Measurements from ENCODE around the gene RNU4-1.

The RNU4-1 gene

GRCh38 chr12:120287491-120287890 is 5.5 kb downstream of the RNU4-1 start:
- no peak for DNase-seq
- H2BK5ac ChIP-seq (ENCODE audit: low read depth, low read length, poor library complexity): peak overlapping the region; percentile 23
- H3K36me3 ChIP-seq (ENCODE audit: control insufficient read depth in 1 of 2, insufficient read depth in 2 of 2, low read length in 2 of 2): no peaks in the 10 kb centered on the region
- peaks cover 39% of the 10 kb centered on the region for H3K79me1 ChIP-seq (ENCODE audit: low read length)
- no peak overlapping the region for H3K4me2 ChIP-seq (ENCODE audit: low read length)
- peak overlapping the region; percentile 92 for H2BK12ac ChIP-seq (ENCODE audit: low read length)
- H3K23ac ChIP-seq (ENCODE audit: low read length): no peak overlapping the region
- no peak overlapping the region for H2AFZ ChIP-seq (ENCODE audit: insufficient read depth, low read length, poor library complexity)
- WGBS (ENCODE audit: extremely low coverage, insufficient coverage, insufficient read length): no CpG with 5 or more reads among the region's 12 CpGs
- no peak overlapping the region for H3K4me3 ChIP-seq (ENCODE audit: low read depth, low read length)
- H3K27ac ChIP-seq (ENCODE audit: low read depth, low read length): peak overlapping the region; percentile 92
- H4K8ac ChIP-seq (ENCODE audit: low read depth, low read length): peak overlapping the region; percentile 5
- H3K4ac ChIP-seq (ENCODE audit: low read depth, low read length): no peak overlapping the region
- no peaks in the 10 kb centered on the region for H3K27me3 ChIP-seq (ENCODE audit: insufficient read depth, low read length)
- peak overlapping the region; percentile 40 for H4K91ac ChIP-seq (ENCODE audit: low read depth, low read length)
- H3K18ac ChIP-seq (ENCODE audit: low read length): no peak overlapping the region
- H3K9ac ChIP-seq (ENCODE audit: low read length): no peak overlapping the region
- no peaks in the 10 kb centered on the region for H3K9me3 ChIP-seq (ENCODE audit: insufficient read depth, low read depth, low read length)
- peaks cover 18 to 24% of the 10 kb centered on the region in 2 experiments for H3K4me1 ChIP-seq (ENCODE audit: control insufficient read depth in 1 of 2, insufficient read depth in 2 of 2, low read length in 2 of 2)
- no peak overlapping the region for H2AK5ac ChIP-seq (ENCODE audit: low read length)
- peaks cover 3% of the 10 kb centered on the region for H3K79me2 ChIP-seq (ENCODE audit: control insufficient read depth, insufficient read depth, low read length, poor library complexity)
- H2BK120ac ChIP-seq (ENCODE audit: insufficient read depth, low read length, poor library complexity): peak overlapping the region; percentile 15
- H4K12ac ChIP-seq (ENCODE audit: low read depth, low read length): no peak overlapping the region
- H3K14ac ChIP-seq (ENCODE audit: low read length): peak overlapping the region; percentile 10

GRCh38 chr12:120286768-120287490 is 6.1 kb downstream of the RNU4-1 start:
- Histone ChIP-seq H3K27ac (ENCODE audit: low read depth, low read length) (peak overlapping the region; percentile 92), H4K12ac (ENCODE audit: low read depth, low read length) (no peak overlapping the region), H3K4me3 (ENCODE audit: low read depth, low read length) (no peak overlapping the region), H3K36me3 (ENCODE audit: control insufficient read depth in 1 of 2, insufficient read depth in 2 of 2, low read length in 2 of 2) (no peaks in the 10 kb centered on the region), H4K8ac (ENCODE audit: low read depth, low read length) (no peak overlapping the region), H2AFZ (ENCODE audit: insufficient read depth, low read length, poor library complexity) (peak overlapping the region; percentile 25), H3K4me2 (ENCODE audit: low read length) (peak overlapping the region; percentile 56), H3K14ac (ENCODE audit: low read length) (peak overlapping the region; percentile 44), H3K23ac (ENCODE audit: low read length) (no peak overlapping the region), H3K9ac (ENCODE audit: low read length) (no peak overlapping the region), H3K18ac (ENCODE audit: low read length) (peak overlapping the region; percentile 48), H3K79me2 (ENCODE audit: control insufficient read depth, insufficient read depth, low read length, poor library complexity) (peaks cover 3% of the 10 kb centered on the region), H3K4ac (ENCODE audit: low read depth, low read length) (peak overlapping the region; percentile 55), H2AK5ac (ENCODE audit: low read length) (no peak overlapping the region), H4K91ac (ENCODE audit: low read depth, low read length) (peak overlapping the region; percentile 64), H2BK5ac (ENCODE audit: low read depth, low read length, poor library complexity) (peak overlapping the region; percentile 71), H2BK12ac (ENCODE audit: low read length) (peak overlapping the region; percentile 56), H3K27me3 (ENCODE audit: insufficient read depth, low read length) (no peaks in the 10 kb centered on the region), H3K79me1 (ENCODE audit: low read length) (peaks cover 36% of the 10 kb centered on the region), H3K9me3 (ENCODE audit: insufficient read depth, low read depth, low read length) (no peaks in the 10 kb centered on the region), H3K4me1 (ENCODE audit: control insufficient read depth in 1 of 2, insufficient read depth in 2 of 2, low read length in 2 of 2) (peaks cover 18 to 24% of the 10 kb centered on the region in 2 experiments), H2BK120ac (ENCODE audit: insufficient read depth, low read length, poor library complexity) (peak overlapping the region; percentile 80)
- peak; percentile 87 to 97 for DNase-seq
- WGBS (ENCODE audit: extremely low coverage, insufficient coverage, insufficient read length): no CpG with 5 or more reads among the region's 7 CpGs

GRCh38 chr12:120284381-120284780 is 8.7 kb downstream of the RNU4-1 start:
- no peak overlapping the region for H3K4ac ChIP-seq (ENCODE audit: low read depth, low read length)

GRCh38 chr12:120283318-120283717 is 9.7 kb downstream of the RNU4-1 start:
- Histone ChIP-seq H2BK120ac (ENCODE audit: insufficient read depth, low read length, poor library complexity) (peak overlapping the region; percentile 48), H3K79me1 (ENCODE audit: low read length) (peaks cover 28% of the 10 kb centered on the region), H3K9me3 (ENCODE audit: insufficient read depth, low read depth, low read length) (peaks cover 5% of the 10 kb centered on the region), H2AFZ (ENCODE audit: insufficient read depth, low read length, poor library complexity) (peak overlapping the region; percentile 60), H2AK5ac (ENCODE audit: low read length) (no peak overlapping the region), H4K8ac (ENCODE audit: low read depth, low read length) (peak overlapping the region; percentile 61), H2BK5ac (ENCODE audit: low read depth, low read length, poor library complexity) (peak overlapping the region; percentile 77), H3K23ac (ENCODE audit: low read length) (no peak overlapping the region), H3K4me3 (ENCODE audit: low read depth, low read length) (no peak overlapping the region), H3K27ac (ENCODE audit: low read depth, low read length) (peak overlapping the region; percentile 51), H3K18ac (ENCODE audit: low read length) (peak overlapping the region; percentile 64), H3K36me3 (ENCODE audit: control insufficient read depth in 1 of 2, insufficient read depth in 2 of 2, low read length in 2 of 2) (peaks cover 0 to 1% of the 10 kb centered on the region in 2 experiments), H3K14ac (ENCODE audit: low read length) (peak overlapping the region; percentile 40), H3K4ac (ENCODE audit: low read depth, low read length) (no peak overlapping the region), H2BK12ac (ENCODE audit: low read length) (peak overlapping the region; percentile 36), H3K27me3 (ENCODE audit: insufficient read depth, low read length) (no peaks in the 10 kb centered on the region), H3K4me2 (ENCODE audit: low read length) (no peak overlapping the region), H4K12ac (ENCODE audit: low read depth, low read length) (no peak overlapping the region), H4K91ac (ENCODE audit: low read depth, low read length) (peak overlapping the region; percentile 91), H3K4me1 (ENCODE audit: control insufficient read depth in 1 of 2, insufficient read depth in 2 of 2, low read length in 2 of 2) (peaks cover 14 to 18% of the 10 kb centered on the region in 2 experiments), H3K9ac (ENCODE audit: low read length) (no peak overlapping the region), H3K79me2 (ENCODE audit: control insufficient read depth, insufficient read depth, low read length, poor library complexity) (peaks cover 3% of the 10 kb centered on the region)
- peak; percentile 95 to 97 for DNase-seq
- no CpG with 5 or more reads among the region's 7 CpGs for WGBS (ENCODE audit: extremely low coverage, insufficient coverage, insufficient read length)

More at GRCh38 chr12:120284381-120284780, 8.7 kb downstream of the RNU4-1 start:
- H4K12ac ChIP-seq (ENCODE audit: low read depth, low read length): no peak overlapping the region
- no peak overlapping the region for H3K4me2 ChIP-seq (ENCODE audit: low read length)
- H3K9ac ChIP-seq (ENCODE audit: low read length): no peak overlapping the region
- no peaks in the 10 kb centered on the region for H3K36me3 ChIP-seq (ENCODE audit: control insufficient read depth in 1 of 2, insufficient read depth in 2 of 2, low read length in 2 of 2)
- H3K27me3 ChIP-seq (ENCODE audit: insufficient read depth, low read length): no peaks in the 10 kb centered on the region
- H2AFZ ChIP-seq (ENCODE audit: insufficient read depth, low read length, poor library complexity): no peak overlapping the region
- peak; percentile 30 to 43 for DNase-seq
- H3K79me2 ChIP-seq (ENCODE audit: control insufficient read depth, insufficient read depth, low read length, poor library complexity): peaks cover 3% of the 10 kb centered on the region
- H3K18ac ChIP-seq (ENCODE audit: low read length): peak overlapping the region; percentile 67
- peaks cover 14 to 18% of the 10 kb centered on the region in 2 experiments for H3K4me1 ChIP-seq (ENCODE audit: control insufficient read depth in 1 of 2, insufficient read depth in 2 of 2, low read length in 2 of 2)
- peak overlapping the region; percentile 42 for H4K8ac ChIP-seq (ENCODE audit: low read depth, low read length)
- peak overlapping the region; percentile 55 for H2BK12ac ChIP-seq (ENCODE audit: low read length)
- H4K91ac ChIP-seq (ENCODE audit: low read depth, low read length): peak overlapping the region; percentile 81
- no peak overlapping the region for H3K4me3 ChIP-seq (ENCODE audit: low read depth, low read length)
- no peak overlapping the region for H3K27ac ChIP-seq (ENCODE audit: low read depth, low read length)
- H2AK5ac ChIP-seq (ENCODE audit: low read length): peak overlapping the region; percentile 77
- H2BK5ac ChIP-seq (ENCODE audit: low read depth, low read length, poor library complexity): peak overlapping the region; percentile 71
- peaks cover 28% of the 10 kb centered on the region for H3K79me1 ChIP-seq (ENCODE audit: low read length)
- no peaks in the 10 kb centered on the region for H3K9me3 ChIP-seq (ENCODE audit: insufficient read depth, low read depth, low read length)
- WGBS (ENCODE audit: extremely low coverage, insufficient coverage, insufficient read length): no CpG with 5 or more reads among the region's 3 CpGs
- H3K14ac ChIP-seq (ENCODE audit: low read length): peak overlapping the region; percentile 71
- no peak overlapping the region for H3K23ac ChIP-seq (ENCODE audit: low read length)
- peak overlapping the region; percentile 84 for H2BK120ac ChIP-seq (ENCODE audit: insufficient read depth, low read length, poor library complexity)
